Measurements from ENCODE around the gene TTC1.

The TTC1 gene

GRCh38 chr5:160108124-160108523 lies 99.2 kb downstream of the TTC1 start:
- TF ChIP-seq TEAD4 (IDR thresholded peaks at IDR 0.05) (no peak), NFIC (IDR thresholded peaks at IDR 0.05) (no peak), YY1 (IDR thresholded peaks at IDR 0.05; ENCODE audit: low read depth) (no peak), RAD21 (IDR thresholded peaks at IDR 0.05; ENCODE audit: low read depth) (no peak), EP300 (IDR thresholded peaks at IDR 0.05; ENCODE audit: borderline replicate concordance) (no peak), REST (IDR thresholded peaks at IDR 0.05; ENCODE audit: low read depth) (no peak), FOXM1 (IDR thresholded peaks at IDR 0.05; ENCODE audit: borderline replicate concordance, low read depth) (no peak), ZBTB7A (IDR thresholded peaks at IDR 0.05; ENCODE audit: low read depth) (no peak), USF1 (IDR thresholded peaks at IDR 0.05) (no peak), MAX (IDR thresholded peaks at IDR 0.05) (no peak), EGR1 (IDR thresholded peaks at IDR 0.05) (no peak), CREB1 (IDR thresholded peaks at IDR 0.05; ENCODE audit: low read depth) (no peak), TCF12 (IDR thresholded peaks at IDR 0.05; ENCODE audit: low read depth) (no peak)
